IPS-18c (cell line): ENCODE data around the gene USP32.
"Not testable (repeated sequence)": the region's sequence is repeated elsewhere in the genome, so short reads cannot be mapped to it uniquely, and the experiment has no call there.

Experiments used
- H3K4me3 ChIP-seq: 2 replicates; pipeline ENCODE4 v1.7.0; 2013; ENCODE audit warnings: low read depth, mild to moderate bottlenecking, low read length, moderate library complexity; ENCODE audit not compliant: insufficient read depth
- H3K9me3 ChIP-seq: one replicate; pipeline ENCODE4 v1.6.1; 2013; ENCODE audit warnings: mild to moderate bottlenecking, low read length, moderate library complexity; ENCODE audit not compliant: control insufficient read depth, insufficient read depth

Gene USP32

DNA sequence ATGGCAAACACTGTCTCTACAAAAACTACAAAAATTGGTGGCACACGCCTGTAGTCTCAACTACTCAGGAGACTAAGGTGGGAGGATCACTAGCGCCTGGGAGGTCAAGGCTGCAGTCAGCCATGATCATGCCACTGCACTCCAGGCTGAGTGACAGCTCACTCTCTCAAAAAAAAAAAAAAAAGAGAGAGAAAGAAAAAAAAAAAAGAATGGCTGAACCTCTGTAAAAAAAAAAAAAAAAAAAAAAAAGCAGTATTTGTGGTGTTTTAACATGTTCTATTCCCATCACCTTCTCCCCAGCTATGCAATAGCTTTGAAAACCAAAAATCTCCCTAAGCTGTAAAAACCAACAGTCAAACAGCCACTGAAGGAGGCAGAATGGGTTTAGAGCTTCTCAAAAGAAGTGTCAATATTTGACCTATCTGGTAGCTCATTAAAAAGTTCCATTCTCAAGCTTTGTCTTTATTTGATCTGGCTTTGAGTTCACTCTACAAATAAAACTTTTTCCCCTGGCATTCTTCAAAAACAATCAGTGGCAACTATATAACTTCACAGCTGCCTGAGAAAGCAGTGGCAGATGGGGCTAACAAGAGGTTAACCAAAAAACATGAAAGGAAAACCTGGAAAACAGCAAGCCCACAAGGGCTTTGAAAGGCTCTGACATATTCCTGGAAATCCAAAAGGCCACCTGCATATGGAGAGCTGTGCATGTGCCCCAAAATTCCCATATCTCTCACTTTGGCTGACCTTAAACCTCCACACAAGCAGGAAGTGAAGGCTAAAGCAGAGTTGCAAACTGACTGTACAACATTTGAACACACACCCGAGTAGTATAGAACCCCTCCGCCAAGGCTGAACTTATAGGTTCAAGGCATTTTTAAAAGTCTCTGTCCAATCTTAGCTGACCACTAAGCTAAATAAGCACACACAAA lies 36.0 kb downstream of the USP32 start:
- Histone ChIP-seq H3K9me3 (no peaks in the 10 kb centered on the region), H3K4me3 (no peak overlapping the region)

DNA sequence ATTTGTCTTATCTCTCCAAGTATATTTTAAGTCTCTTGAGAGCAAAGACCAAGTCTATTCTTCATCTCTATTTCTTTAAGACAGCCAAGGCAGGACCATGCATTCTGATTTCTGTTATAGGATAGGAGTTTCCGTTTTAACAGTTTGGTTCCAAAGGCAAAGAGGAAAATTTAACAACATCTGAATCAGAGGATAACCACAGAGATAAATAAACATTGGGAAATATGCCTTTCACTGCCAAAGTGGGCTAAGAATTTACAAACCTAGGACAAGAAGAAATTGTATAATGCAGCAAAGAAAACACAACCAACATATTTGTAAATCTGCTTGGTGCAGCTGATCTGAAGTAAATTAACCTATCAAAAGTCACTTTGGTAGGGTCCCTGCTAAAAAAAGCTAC lies 37.7 kb downstream of the USP32 start:
- no peak overlapping the region for H3K4me3 ChIP-seq

DNA sequence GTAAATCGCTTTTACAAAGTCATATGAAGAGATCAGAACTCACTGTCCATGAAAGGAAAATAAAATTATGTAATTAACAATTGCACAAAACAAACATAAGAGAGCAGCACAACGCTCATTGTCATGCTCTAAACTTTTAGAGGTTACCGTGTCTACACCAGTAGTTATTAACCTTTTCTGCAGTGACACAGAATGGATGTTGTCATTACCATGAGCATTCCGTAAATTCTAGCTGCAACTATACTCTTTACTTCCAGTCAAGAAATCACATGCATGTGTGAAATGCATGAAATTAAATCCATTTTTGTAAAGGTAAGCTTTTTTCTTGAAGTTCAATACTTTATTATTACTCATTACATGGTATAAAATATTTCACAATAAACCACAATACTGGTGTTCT lies 38.2 kb downstream of the USP32 start:
- Histone ChIP-seq H3K4me3 (no peak overlapping the region), H3K9me3 (no peaks in the 10 kb centered on the region)

More for the DNA sequence above, 37.7 kb downstream of the USP32 start:
- no peaks in the 10 kb centered on the region for H3K9me3 ChIP-seq

DNA sequence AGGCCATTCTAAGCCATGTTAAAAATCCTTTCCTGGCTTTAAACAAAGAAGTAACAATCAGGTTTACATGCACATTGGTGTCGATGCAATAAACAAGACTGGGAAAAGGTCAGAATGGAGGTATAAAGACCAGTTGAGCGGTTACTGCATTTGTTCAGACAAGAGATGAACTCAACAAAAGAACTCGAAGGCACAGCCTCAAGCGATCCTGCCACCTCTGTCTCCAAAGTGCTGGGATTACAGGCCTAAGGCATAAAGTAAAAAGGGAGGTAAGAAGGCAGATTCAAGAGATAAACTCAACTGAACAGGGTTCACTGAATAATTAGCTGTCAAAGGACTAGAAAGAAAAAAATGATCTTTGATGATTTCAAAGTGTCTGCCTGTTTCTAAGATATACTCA lies 39.4 kb downstream of the USP32 start:
- H3K4me3 ChIP-seq: no peak overlapping the region
- no peaks in the 10 kb centered on the region for H3K9me3 ChIP-seq

- no peaks in the 10 kb centered on the region for H3K9me3 ChIP-seq
- H3K4me3 ChIP-seq: no peak overlapping the region
Observed at GRCh38 chr17:60352071-60352470, 39.9 kb downstream of the USP32 start.

GRCh38 chr17:60351012-60351695 lies 40.8 kb downstream of the USP32 start:
- H3K4me3 ChIP-seq: no peak overlapping the region
- H3K9me3 ChIP-seq: no peaks in the 10 kb centered on the region

GRCh38 chr17:60348616-60349015 lies 43.3 kb downstream of the USP32 start:
- no peaks in the 10 kb centered on the region for H3K9me3 ChIP-seq
- H3K4me3 ChIP-seq: no peak overlapping the region

DNA sequence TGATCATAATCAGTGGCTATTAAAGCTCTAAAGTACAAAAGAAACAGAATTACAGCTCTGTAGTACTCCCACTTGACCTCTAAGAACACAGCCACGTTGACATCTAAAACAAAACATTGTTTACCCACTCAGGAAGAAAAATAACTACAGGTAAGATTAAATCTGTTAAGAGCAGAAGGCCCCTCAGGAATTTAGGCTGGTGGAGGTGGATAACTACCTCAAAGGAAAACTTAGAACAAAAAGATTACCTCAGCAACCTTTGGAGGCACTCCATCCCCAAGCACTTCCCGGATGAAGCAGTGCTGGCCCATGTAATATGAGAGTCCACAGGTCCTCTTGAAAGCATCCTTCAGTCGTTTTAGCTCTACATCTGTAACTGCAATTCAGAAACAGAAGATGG lies 46.7 kb downstream of the USP32 start:
- H3K4me3 ChIP-seq: no peak overlapping the region
- no peaks in the 10 kb centered on the region for H3K9me3 ChIP-seq

DNA sequence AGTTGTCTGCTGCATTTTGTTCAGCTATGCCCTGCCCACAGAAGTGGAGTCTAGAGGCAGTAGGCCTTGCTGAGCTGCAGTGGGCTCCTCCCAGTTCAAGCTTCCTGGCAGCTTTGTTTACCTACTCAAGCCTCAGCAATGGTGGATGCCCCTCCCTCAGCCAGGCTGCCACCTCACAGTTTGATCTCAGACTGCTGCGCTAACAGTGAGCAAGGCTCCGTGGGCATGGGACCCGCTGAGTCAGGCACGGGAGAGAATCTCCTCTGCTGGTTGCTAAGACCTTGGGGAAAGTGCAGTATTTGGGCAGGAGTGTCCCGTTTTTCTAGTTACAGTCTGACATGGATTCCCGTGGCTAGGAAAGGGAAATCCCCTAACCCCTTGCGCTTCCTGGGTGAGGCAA lies 49.4 kb downstream of the USP32 start:
- not testable (repeated sequence) for H3K9me3 ChIP-seq, H3K4me3 ChIP-seq

DNA sequence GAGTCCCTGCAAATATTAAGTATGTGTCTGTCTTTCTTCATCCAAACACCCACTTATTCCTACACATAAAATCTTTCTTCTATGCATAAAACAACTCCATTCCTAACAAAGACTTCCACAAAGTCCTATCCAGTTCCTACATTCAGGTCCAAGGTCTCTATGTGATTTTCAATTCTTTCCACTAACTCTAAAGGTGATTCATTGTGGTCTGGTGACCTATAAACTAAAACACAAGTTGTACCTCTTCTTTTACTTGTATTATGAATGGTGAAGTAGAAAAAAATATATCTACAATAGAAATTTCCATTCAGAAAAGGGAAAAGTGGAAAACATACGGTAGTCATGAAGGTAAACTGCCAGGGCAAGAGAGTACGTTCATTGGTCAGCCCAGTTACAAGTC lies 56.6 kb downstream of the USP32 start:
- no peaks in the 10 kb centered on the region for H3K9me3 ChIP-seq
- H3K4me3 ChIP-seq: no peak overlapping the region

DNA sequence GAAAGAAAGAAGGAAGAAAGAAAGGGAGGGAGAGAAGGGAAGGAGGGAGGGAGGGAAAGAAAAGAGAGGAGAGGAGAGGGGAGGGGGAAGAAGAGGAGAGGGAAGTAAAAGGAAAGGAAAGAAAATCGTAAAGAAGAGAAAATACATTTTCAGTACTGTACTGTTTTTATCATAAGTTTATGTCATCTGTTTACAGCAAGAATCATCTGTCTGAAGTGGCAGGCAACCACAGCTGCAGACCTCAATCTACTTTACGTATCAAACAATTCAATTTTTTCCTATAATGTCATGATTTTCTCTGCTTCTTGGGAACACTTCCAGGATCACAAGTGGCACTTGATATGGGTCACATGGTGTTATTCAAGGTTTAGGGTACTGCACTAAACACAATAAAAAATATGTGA lies 58.3 kb downstream of the USP32 start:
- no peak overlapping the region for H3K4me3 ChIP-seq
- H3K9me3 ChIP-seq: no peaks in the 10 kb centered on the region

DNA sequence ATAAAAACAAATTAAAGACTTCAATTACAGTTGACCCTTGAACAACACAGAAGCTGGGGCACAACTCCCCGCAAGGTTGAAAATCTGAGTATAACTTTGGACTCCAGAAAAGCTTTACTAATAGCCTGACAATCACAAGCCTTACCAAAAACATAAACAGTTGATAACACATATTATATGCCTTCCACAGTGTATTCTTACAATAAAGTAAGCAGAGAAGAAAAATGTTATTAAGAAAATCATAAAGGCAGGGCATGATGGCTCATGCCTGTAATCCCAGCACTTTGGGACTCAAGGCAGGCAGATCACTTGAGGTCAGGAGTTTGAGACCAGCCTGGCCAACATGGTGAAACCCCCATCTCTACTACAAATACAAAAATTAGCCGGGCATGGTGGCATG lies 58.9 kb downstream of the USP32 start:
- not testable (repeated sequence) for H3K9me3 ChIP-seq, H3K4me3 ChIP-seq

- Histone ChIP-seq H3K9me3 (peaks cover 2% of the 10 kb centered on the region), H3K4me3 (no peak overlapping the region)
Observed at GRCh38 chr17:60332574-60332973, 59.4 kb downstream of the USP32 start.

- H3K4me3 ChIP-seq: no peak overlapping the region
- peaks cover 2% of the 10 kb centered on the region for H3K9me3 ChIP-seq
Observed at GRCh38 chr17:60330731-60331130, 61.2 kb downstream of the USP32 start.

DNA sequence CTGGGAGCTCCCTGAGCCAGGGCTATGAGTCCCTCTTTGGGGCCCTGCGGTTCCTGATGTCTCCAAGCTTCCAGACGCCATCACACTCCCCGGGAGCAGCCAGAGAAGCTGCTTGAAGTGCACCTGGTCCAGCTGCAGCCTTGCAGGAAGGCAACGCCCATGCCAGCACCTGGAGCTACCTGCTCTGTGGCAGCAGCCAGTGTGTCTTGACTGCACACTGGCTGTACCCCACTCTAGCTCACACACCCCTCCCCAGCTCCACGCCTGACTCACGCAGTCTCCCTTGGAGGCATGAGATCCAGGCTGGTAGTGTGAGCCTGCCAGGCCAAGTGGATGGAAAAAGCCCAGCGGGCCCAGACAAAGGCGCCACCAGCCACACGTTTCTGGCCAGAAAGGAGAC lies 63.3 kb downstream of the USP32 start:
- no peak overlapping the region for H3K4me3 ChIP-seq
- H3K9me3 ChIP-seq: peaks cover 2% of the 10 kb centered on the region

GRCh38 chr17:60327901-60328273 lies 64.0 kb downstream of the USP32 start:
- Histone ChIP-seq H3K4me3 (peak overlapping the region; percentile 31), H3K9me3 (peaks cover 2% of the 10 kb centered on the region)

- Histone ChIP-seq H3K9me3 (peaks cover 2% of the 10 kb centered on the region), H3K4me3 (no peak overlapping the region; the same call in 1 of the 2 replicates)
Observed at GRCh38 chr17:60327134-60327900, 64.6 kb downstream of the USP32 start.

DNA sequence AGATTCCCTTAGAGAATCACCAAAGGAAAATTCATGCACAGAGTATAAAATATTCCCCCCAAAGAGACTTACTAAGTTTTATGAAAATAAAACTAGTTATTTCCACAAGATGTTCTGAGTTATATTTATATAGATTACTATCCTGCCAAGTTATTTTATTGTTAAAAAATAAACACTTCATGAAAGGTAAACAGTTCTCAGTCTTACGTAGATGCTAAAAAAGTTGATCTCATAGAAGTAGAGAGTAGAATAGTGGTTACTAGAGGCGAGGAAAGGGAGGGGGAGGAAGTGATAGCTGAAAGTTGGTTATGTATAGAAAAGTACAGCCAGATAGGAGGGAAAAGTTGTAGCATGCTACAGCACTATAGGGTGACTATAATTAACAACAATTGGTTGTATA lies 65.2 kb downstream of the USP32 start:
- Histone ChIP-seq H3K9me3 (peaks cover 2% of the 10 kb centered on the region), H3K4me3 (no peak overlapping the region)
